Measurements from ENCODE around the gene PLPPR5. TPM values are rescaled to one million over a fixed set of nuclear protein-coding genes. Genes with fewer than 3 reads are reported as not detected.

The PLPPR5 gene
- total RNA-seq, 1 donor, result not detected

DNA sequence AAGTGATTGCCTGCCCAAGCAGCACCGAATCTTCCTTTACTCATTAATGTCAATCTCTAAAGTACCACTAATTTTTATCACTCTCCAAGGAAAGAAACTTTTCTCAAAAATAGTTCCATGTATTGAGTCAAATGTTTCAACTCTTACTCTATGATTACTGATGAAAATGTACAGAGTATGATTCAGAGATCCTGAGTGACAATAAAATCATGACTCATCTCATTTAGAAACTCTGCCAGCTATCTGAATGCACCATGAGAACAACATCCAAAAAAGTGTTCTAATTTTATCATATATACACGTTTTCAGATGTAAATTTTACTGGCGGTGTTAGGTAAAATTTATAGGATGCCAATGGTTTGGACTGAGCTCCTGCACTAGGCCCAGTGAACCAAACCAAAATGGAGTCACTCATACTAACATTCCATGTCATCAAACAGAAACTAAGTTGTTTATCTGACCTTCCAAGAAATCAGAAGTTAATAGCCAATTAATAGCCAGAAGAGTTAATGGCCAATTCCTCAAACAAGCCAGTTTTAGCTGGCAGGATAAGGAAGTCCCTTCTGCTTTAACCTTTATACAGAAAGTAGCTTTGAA is 22.6 kb downstream of the PLPPR5 start:
- TF ChIP-seq, protein P1, sequence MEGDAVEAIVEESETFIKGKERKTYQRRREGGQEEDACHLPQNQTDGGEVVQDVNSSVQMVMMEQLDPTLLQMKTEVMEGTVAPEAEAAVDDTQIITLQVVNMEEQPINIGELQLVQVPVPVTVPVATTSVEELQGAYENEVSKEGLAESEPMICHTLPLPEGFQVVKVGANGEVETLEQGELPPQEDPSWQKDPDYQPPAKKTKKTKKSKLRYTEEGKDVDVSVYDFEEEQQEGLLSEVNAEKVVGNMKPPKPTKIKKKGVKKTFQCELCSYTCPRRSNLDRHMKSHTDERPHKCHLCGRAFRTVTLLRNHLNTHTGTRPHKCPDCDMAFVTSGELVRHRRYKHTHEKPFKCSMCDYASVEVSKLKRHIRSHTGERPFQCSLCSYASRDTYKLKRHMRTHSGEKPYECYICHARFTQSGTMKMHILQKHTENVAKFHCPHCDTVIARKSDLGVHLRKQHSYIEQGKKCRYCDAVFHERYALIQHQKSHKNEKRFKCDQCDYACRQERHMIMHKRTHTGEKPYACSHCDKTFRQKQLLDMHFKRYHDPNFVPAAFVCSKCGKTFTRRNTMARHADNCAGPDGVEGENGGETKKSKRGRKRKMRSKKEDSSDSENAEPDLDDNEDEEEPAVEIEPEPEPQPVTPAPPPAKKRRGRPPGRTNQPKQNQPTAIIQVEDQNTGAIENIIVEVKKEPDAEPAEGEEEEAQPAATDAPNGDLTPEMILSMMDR (IDR thresholded peaks at IDR 0.05; ENCODE audit: extremely low read depth, low read depth, low read length), result no peak

DNA sequence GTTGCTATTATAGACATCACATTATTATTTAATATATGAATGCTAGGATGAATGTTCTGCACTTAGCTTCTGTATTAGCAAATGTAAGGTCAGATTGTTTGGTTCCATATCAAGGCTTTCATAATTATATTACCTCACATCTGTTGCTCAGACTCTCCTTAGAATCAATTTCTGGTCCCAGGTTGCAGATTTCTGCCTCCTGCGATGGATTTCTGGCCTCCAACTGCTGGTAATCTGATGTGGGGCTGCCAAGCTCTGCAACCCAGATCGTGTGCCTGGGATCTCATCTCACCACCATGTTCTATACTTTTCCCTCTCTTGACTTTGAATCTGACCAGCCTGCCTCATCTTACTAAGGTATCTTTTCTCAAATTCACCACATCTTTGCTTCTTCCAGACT is 25.2 kb downstream of the PLPPR5 start:
- Histone ChIP-seq H3K27me3 (ENCODE audit: insufficient read depth, low read length) (peaks cover 8% of the 10 kb centered on the region), H3K4me3 (ENCODE audit: insufficient read depth, low read length) (no peak overlapping the region), H3K4me2 (ENCODE audit: insufficient read depth, low read length) (no peak overlapping the region), H3K9me3 (ENCODE audit: low read depth, low read length) (no peaks in the 10 kb centered on the region), H4K20me1 (ENCODE audit: insufficient read depth, low read length) (no peaks in the 10 kb centered on the region), H2AFZ (ENCODE audit: low read length) (no peak overlapping the region), H3K79me2 (ENCODE audit: insufficient read depth, low read length) (no peaks in the 10 kb centered on the region), H3K4me1 (ENCODE audit: insufficient read depth, low read length) (no peaks in the 10 kb centered on the region), H3K27ac (ENCODE audit: low read depth, low read length) (no peak overlapping the region), H3K36me3 (ENCODE audit: insufficient read depth, low read length) (no peaks in the 10 kb centered on the region)
- DNase-seq (ENCODE audit: insufficient read length, low spot score, missing footprints), result no peak
- TF ChIP-seq, protein P1 (IDR thresholded peaks at IDR 0.05; ENCODE audit: extremely low read depth, low read depth, low read length), result no peak

More for the DNA sequence above, 22.6 kb downstream of the PLPPR5 start:
- Histone ChIP-seq H3K27me3 (ENCODE audit: insufficient read depth, low read length) (peaks cover 8% of the 10 kb centered on the region), H3K27ac (ENCODE audit: low read depth, low read length) (no peak overlapping the region), H3K4me2 (ENCODE audit: insufficient read depth, low read length) (no peak overlapping the region), H3K4me3 (ENCODE audit: insufficient read depth, low read length) (no peak overlapping the region), H2AFZ (ENCODE audit: low read length) (no peak overlapping the region), H3K9me3 (ENCODE audit: low read depth, low read length) (no peaks in the 10 kb centered on the region), H3K36me3 (ENCODE audit: insufficient read depth, low read length) (no peaks in the 10 kb centered on the region), H4K20me1 (ENCODE audit: insufficient read depth, low read length) (no peaks in the 10 kb centered on the region), H3K4me1 (ENCODE audit: insufficient read depth, low read length) (no peaks in the 10 kb centered on the region), H3K79me2 (ENCODE audit: insufficient read depth, low read length) (no peaks in the 10 kb centered on the region)
- no peak for DNase-seq (ENCODE audit: insufficient read length, low spot score, missing footprints)

DNA sequence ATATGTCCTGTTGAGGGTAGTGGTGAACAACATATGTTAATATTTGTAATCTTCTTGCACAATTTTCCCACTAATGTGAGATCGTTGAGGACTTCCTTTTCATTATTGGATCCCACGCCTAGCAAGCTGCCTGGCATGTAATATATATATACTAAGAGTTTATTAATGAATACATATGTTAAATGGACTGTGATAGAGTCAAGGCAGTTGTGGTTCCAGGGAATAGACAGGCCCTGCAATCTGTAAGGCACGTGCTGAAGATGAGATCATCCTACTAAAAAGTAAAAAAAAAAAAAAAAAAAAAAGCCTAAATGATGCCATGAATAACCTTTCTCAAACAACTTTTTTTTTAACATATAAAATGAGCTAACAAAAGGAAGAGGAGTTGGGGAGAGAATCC is 28.9 kb downstream of the PLPPR5 start:
- H3K9me3 ChIP-seq (ENCODE audit: low read depth, low read length), result no peaks in the 10 kb centered on the region
- no peaks in the 10 kb centered on the region for H3K36me3 ChIP-seq (ENCODE audit: insufficient read depth, low read length)
- H3K27ac ChIP-seq (ENCODE audit: low read depth, low read length), result no peak overlapping the region
- no peaks in the 10 kb centered on the region for H3K4me1 ChIP-seq (ENCODE audit: insufficient read depth, low read length)
- no peak overlapping the region for H2AFZ ChIP-seq (ENCODE audit: low read length)
- DNase-seq (ENCODE audit: insufficient read length, low spot score, missing footprints), result no peak
- H4K20me1 ChIP-seq (ENCODE audit: insufficient read depth, low read length), result no peaks in the 10 kb centered on the region
- TF ChIP-seq, protein P1 (IDR thresholded peaks at IDR 0.05; ENCODE audit: extremely low read depth, low read depth, low read length), result no peak
- no peak overlapping the region for H3K4me2 ChIP-seq (ENCODE audit: insufficient read depth, low read length)
- peaks cover 8% of the 10 kb centered on the region for H3K27me3 ChIP-seq (ENCODE audit: insufficient read depth, low read length)
- H3K79me2 ChIP-seq (ENCODE audit: insufficient read depth, low read length), result no peaks in the 10 kb centered on the region
- H3K4me3 ChIP-seq (ENCODE audit: insufficient read depth, low read length), result no peak overlapping the region

DNA sequence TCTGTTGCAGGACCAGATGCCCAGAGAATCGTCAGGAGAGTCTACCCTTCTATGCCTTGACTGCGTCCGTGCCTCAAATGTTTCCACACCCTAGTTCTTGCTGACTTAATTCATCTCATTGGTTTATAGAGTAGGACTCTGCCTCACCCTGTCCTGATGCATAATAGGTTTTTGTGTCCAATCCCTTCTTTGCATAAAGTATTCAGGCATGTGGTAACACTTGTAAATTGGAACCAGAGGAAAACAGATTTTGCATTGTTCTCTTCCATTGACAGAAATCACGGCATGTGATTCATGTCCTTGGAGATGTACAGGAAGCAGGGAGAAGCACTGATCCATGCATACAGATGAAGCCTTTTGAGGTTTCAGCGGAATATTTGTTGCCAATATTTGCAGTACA is 29.5 kb downstream of the PLPPR5 start:
- H3K4me1 ChIP-seq (ENCODE audit: insufficient read depth, low read length), result no peaks in the 10 kb centered on the region
- no peak overlapping the region for H3K27ac ChIP-seq (ENCODE audit: low read depth, low read length)
- H3K4me2 ChIP-seq (ENCODE audit: insufficient read depth, low read length), result no peak overlapping the region
- DNase-seq (ENCODE audit: insufficient read length, low spot score, missing footprints), result no peak
- H3K79me2 ChIP-seq (ENCODE audit: insufficient read depth, low read length), result no peaks in the 10 kb centered on the region
- no peaks in the 10 kb centered on the region for H3K36me3 ChIP-seq (ENCODE audit: insufficient read depth, low read length)
- TF ChIP-seq, protein P1 (IDR thresholded peaks at IDR 0.05; ENCODE audit: extremely low read depth, low read depth, low read length), result no peak
- no peak overlapping the region for H3K4me3 ChIP-seq (ENCODE audit: insufficient read depth, low read length)
- H3K9me3 ChIP-seq (ENCODE audit: low read depth, low read length), result no peaks in the 10 kb centered on the region
- no peak overlapping the region for H2AFZ ChIP-seq (ENCODE audit: low read length)
- no peaks in the 10 kb centered on the region for H4K20me1 ChIP-seq (ENCODE audit: insufficient read depth, low read length)
- peaks cover 8% of the 10 kb centered on the region for H3K27me3 ChIP-seq (ENCODE audit: insufficient read depth, low read length)

All from osteoblast (primary cell).